Suprapubic skin (tissue), 4 donors: ENCODE data around the gene INAVA. TPM values are rescaled to one million over a fixed set of nuclear protein-coding genes. Genes with fewer than 3 reads are reported as not detected.
"Not testable (repeated sequence)": the region's sequence is repeated elsewhere in the genome, so short reads cannot be mapped to it uniquely, and the experiment has no call there.

Source experiments
- DNase-seq, 2 donors: peaks; one replicate each; pipeline ENCODE4 v3.0.0-alpha.2; 2019; ENCODE audit warnings: low spot score in 2 of 2
- H3K27ac ChIP-seq: fragments of 200-600 bp; sonication (generic); one replicate; pipeline ENCODE4 v1.5.1; 2019
- H3K27me3 ChIP-seq: fragments of 200-600 bp; sonication (generic); one replicate; pipeline ENCODE4 v1.5.1; 2019
- H3K36me3 ChIP-seq: fragments of 200-600 bp; sonication (generic); one replicate; pipeline ENCODE4 v1.5.1; 2019
- H3K4me1 ChIP-seq: fragments of 200-600 bp; sonication (generic); one replicate; pipeline ENCODE4 v1.5.1; 2019
- H3K4me3 ChIP-seq: fragments of 200-600 bp; sonication (generic); one replicate; pipeline ENCODE4 v1.5.1; 2019; ENCODE audit warnings: mild to moderate bottlenecking
- H3K9me3 ChIP-seq: fragments of 200-600 bp; sonication (generic); one replicate; pipeline ENCODE4 v1.5.1; 2019
- CTCF ChIP-seq, 2 donors: fragments of 200-600 bp in 1 of 2; fragments of 450-650 bp in 1 of 2; sonication (generic) in 1 of 2; IDR thresholded peaks; one replicate each; pipeline ENCODE4 v1.5.1; 2016 to 2019; ENCODE audit warnings: antibody characterized with exemption in 2 of 2, mild to moderate bottlenecking in 1 of 2, moderate library complexity in 1 of 2
- EP300 ChIP-seq: sonication (generic); formaldehyde crosslinking; IDR thresholded peaks from one replicate; pipeline ENCODE4 v1.6.1; 2017; ENCODE audit warnings: antibody characterized with exemption
- POLR2A ChIP-seq, 2 donors: fragments of 450-650 bp; IDR thresholded peaks; one replicate each; pipeline ENCODE4 v1.6.1; 2017; ENCODE audit warnings: antibody characterized with exemption in 2 of 2, mild to moderate bottlenecking in 2 of 2, moderate library complexity in 2 of 2
- POLR2AphosphoS5 ChIP-seq, 3 donors: sonication (generic); formaldehyde crosslinking; IDR thresholded peaks; one replicate each; pipeline ENCODE4 v1.6.1; 2017; ENCODE audit warnings: antibody characterized with exemption in 3 of 3
- WGBS: methylation state at CpG from one replicate; pipeline ENCODE4 v1.1.5; 2018; 5-methylcytosine and 5-hydroxymethylcytosine counted together
- total RNA-seq, 4 donors: library from RNA; depleted of rRNA; stranded (reverse); fragments of >200 nt; gene quantifications; one replicate each; pipeline ENCODE4 v1.1.0, GENCODE V29; 2016

The INAVA gene
- total RNA-seq, 4 donors from 2014 or later, result 110 to 137 (median 117) TPM

GRCh38 chr1:200959411-200959921 lies 64.8 kb downstream of the INAVA start:
- no peak for TF ChIP-seq EP300
- TF ChIP-seq CTCF (IDR thresholded peaks at IDR 0.05), result no peak
- no peak for TF ChIP-seq POLR2A (IDR thresholded peaks at IDR 0.05)
- TF ChIP-seq POLR2AphosphoS5 (IDR thresholded peaks at IDR 0.05), result no peak
- DNase-seq, result no peak
- H3K27ac ChIP-seq, result no peak overlapping the region
- 84% methylated on average over 14 of the region's 15 CpGs for WGBS
- peaks cover 9% of the 10 kb centered on the region for H3K4me1 ChIP-seq
- H3K27me3 ChIP-seq, result no peaks in the 10 kb centered on the region
- H3K9me3 ChIP-seq, result no peaks in the 10 kb centered on the region
- no peak overlapping the region for H3K4me3 ChIP-seq
- no peaks in the 10 kb centered on the region for H3K36me3 ChIP-seq

- Histone ChIP-seq H3K36me3 (no peaks in the 10 kb centered on the region), H3K4me3 (no peak overlapping the region), H3K27ac (no peak overlapping the region), H3K4me1 (peaks cover 17% of the 10 kb centered on the region), H3K27me3 (no peaks in the 10 kb centered on the region), H3K9me3 (no peaks in the 10 kb centered on the region)
- TF ChIP-seq POLR2AphosphoS5 (IDR thresholded peaks at IDR 0.05), result no peak
- TF ChIP-seq CTCF (IDR thresholded peaks at IDR 0.05), result no peak
- TF ChIP-seq POLR2A (IDR thresholded peaks at IDR 0.05), result no peak
- TF ChIP-seq EP300, result no peak
- WGBS, result 70% methylated on average over 9 of the region's 9 CpGs
- peak in 1 of 2 donors; percentile 14 for DNase-seq
These were observed 65.7 kb downstream of the INAVA start for GRCh38 chr1:200960236-200960947.

- 89% methylated on average over 4 of the region's 4 CpGs for WGBS
- H3K27me3 ChIP-seq, result no peaks in the 10 kb centered on the region
- peak in 1 of 2 donors; percentile 20 for DNase-seq
- no peaks in the 10 kb centered on the region for H3K36me3 ChIP-seq
- no peak for TF ChIP-seq POLR2A (IDR thresholded peaks at IDR 0.05)
- TF ChIP-seq POLR2AphosphoS5 (IDR thresholded peaks at IDR 0.05), result no peak
- TF ChIP-seq CTCF (IDR thresholded peaks at IDR 0.05), result no peak
- no peak overlapping the region for H3K27ac ChIP-seq
- no peak overlapping the region for H3K4me3 ChIP-seq
- H3K4me1 ChIP-seq, result peaks cover 19% of the 10 kb centered on the region
- H3K9me3 ChIP-seq, result no peaks in the 10 kb centered on the region
These were observed 66.2 kb downstream of the INAVA start for GRCh38 chr1:200960948-200961340.

GRCh38 chr1:200962151-200962550 lies 67.5 kb downstream of the INAVA start:
- H3K27me3 ChIP-seq, H3K36me3 ChIP-seq, H3K4me3 ChIP-seq, H3K9me3 ChIP-seq, H3K27ac ChIP-seq: not testable (repeated sequence)
- DNase-seq, result peak in 1 of 2 donors; percentile 12
- H3K4me1 ChIP-seq, result peaks cover 19% of the 10 kb centered on the region
- WGBS, result 92% methylated on average over 11 of the region's 11 CpGs

- 75% methylated on average over 4 of the region's 4 CpGs for WGBS
- Histone ChIP-seq H3K4me1 (peaks cover 20% of the 10 kb centered on the region), H3K27me3 (no peaks in the 10 kb centered on the region), H3K27ac (no peak overlapping the region), H3K36me3 (no peaks in the 10 kb centered on the region), H3K4me3 (no peak overlapping the region), H3K9me3 (no peaks in the 10 kb centered on the region)
- peak; percentile 11 to 15 for DNase-seq
- TF ChIP-seq POLR2AphosphoS5 (IDR thresholded peaks at IDR 0.05) (no peak), POLR2A (IDR thresholded peaks at IDR 0.05) (no peak), CTCF (IDR thresholded peaks at IDR 0.05) (no peak), EP300 (no peak)
These were observed 67.9 kb downstream of the INAVA start for GRCh38 chr1:200962631-200963030.
